SH-SY5Y (cell line): ENCODE data around the gene HTR6.

Source experiments
- GATA2 ChIP-seq: IDR thresholded peaks from 2 replicates; pipeline ENCODE4 v1.6.1; 2011; ENCODE audit warnings: mild to moderate bottlenecking, low read depth, low read length
- GATA3 ChIP-seq: IDR thresholded peaks from 2 replicates; pipeline ENCODE4 v1.6.1; 2011; ENCODE audit warnings: low read depth, mild to moderate bottlenecking, low read length, moderate library complexity

DNA sequence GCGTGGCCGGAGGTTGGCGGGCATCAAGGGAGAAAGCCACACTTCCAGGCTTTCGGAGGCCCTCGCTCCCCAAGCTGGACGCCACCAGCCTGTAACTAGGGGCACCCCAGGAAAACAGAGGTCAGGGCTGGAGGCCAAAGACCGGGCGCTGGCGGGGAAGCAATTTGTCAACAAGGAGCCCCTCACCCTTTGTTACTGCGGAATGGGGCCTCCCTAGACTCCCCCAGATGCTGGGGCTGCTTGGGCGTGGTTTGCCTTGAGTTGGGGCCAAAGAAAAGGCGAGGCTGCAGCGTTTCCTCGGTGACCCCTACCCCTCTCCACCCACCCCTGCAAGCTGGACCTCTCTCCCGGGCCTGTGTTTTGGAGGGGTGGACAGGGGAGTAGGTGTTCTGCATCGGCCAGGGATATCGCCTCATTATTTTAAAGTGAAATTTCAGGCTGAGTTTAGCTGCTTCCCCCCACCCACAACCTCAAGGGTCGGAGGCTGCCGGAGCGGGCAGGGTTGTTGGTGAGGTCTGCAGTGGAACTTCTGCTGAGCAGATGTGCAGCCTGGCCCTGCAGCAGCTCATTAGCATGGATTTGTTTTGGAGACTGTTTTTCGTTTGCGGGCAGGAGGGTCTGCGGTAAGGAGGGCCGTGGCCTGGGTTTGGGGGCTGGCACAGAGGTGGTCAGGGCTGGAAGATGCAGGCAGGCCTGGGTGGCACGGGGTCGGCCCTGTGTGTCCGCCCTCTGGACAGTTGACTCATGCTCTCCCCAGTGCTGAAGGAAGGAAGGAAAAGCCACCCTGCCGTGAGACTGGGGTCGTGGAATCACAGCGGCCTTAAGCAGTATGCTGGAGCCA lies 19.0 kb upstream of the HTR6 start:
- no peak for TF ChIP-seq GATA2
- no peak for TF ChIP-seq GATA3
